HEK293 (cell line): ENCODE measurements around the gene NEGR1.

ENCODE experiments used
- CTCF ChIA-PET: fragments of 350-600 bp; formaldehyde crosslinking; extraction: SDS; loops from one replicate; lab custom pipeline; 2021; ENCODE audit warnings: antibody characterized with exemption; lab: Yijun Ruan, JAX
- POLR2A ChIA-PET: fragments of 300-600 bp; formaldehyde crosslinking; extraction: SDS; loops from one replicate; lab custom pipeline; 2020; ENCODE audit warnings: antibody characterized with exemption, inconsistent platforms; lab: Yijun Ruan, JAX
- H3K27ac ChIP-seq: fragments of 200-500 bp; sonication (Bioruptor generic); 2 replicates; pipeline ENCODE4 v1.5.1; 2014; ENCODE audit warnings: low read depth, low read length, control low read depth, inconsistent platforms; ENCODE audit errors: extremely low read depth
- H3K36me3 ChIP-seq, 2 experiments: fragments of 200-500 bp in 1 of 2; sonication (Bioruptor generic) in 1 of 2; 1 replicate in 1 of 2; 2 replicates in 1 of 2; pipeline ENCODE4 v1.5.1; 2014 to 2017; ENCODE audit warnings: inconsistent platforms in 2 of 2, low read length in 2 of 2; ENCODE audit not compliant: control insufficient read depth in 2 of 2, insufficient read depth in 1 of 2
- H3K4me1 ChIP-seq: fragments of 200-500 bp; sonication (Bioruptor generic); 2 replicates; pipeline ENCODE4 v1.5.1; 2014; ENCODE audit warnings: mild to moderate bottlenecking, low read length, inconsistent platforms; ENCODE audit not compliant: control insufficient read depth, insufficient read depth
- H3K4me3 ChIP-seq: 2 replicates; pipeline ENCODE4 v1.5.1; 2011; ENCODE audit warnings: low read depth, mild to moderate bottlenecking, control low read depth, low read length, moderate library complexity
- H3K9me3 ChIP-seq: fragments of 200-500 bp; sonication (Bioruptor generic); 2 replicates; pipeline ENCODE4 v1.5.1; 2014; ENCODE audit warnings: low read depth, low read length, inconsistent platforms; ENCODE audit not compliant: control insufficient read depth, insufficient read depth
- BCL6B ChIP-seq: fragments of 450-650 bp; formaldehyde crosslinking; IDR thresholded peaks from 2 replicates; pipeline ENCODE4 v1.5.1; 2017; ENCODE audit warnings: missing biosample characterization, missing genetic modification characterization
- EGR2 ChIP-seq: fragments of 450-650 bp; formaldehyde crosslinking; IDR thresholded peaks from 2 replicates; pipeline ENCODE4 v1.5.1; 2016; ENCODE audit warnings: low read depth, missing biosample characterization, missing genetic modification characterization
- HOXA7 ChIP-seq: sonication (generic); formaldehyde crosslinking; IDR thresholded peaks from 2 replicates; pipeline ENCODE4 v1.8.1; 2022; ENCODE audit warnings: missing genetic modification reagents, borderline replicate concordance
- HOXD13 ChIP-seq: sonication (generic); formaldehyde crosslinking; IDR thresholded peaks from 2 replicates; pipeline ENCODE4 v1.8.0; 2022; ENCODE audit warnings: missing genetic modification reagents, borderline replicate concordance
- KLF10 ChIP-seq: fragments of 450-650 bp; IDR thresholded peaks from 2 replicates; pipeline ENCODE4 v1.5.1; 2018; ENCODE audit warnings: missing biosample characterization, mild to moderate bottlenecking, missing genetic modification characterization
- MYNN ChIP-seq: fragments of 450-650 bp; formaldehyde crosslinking; IDR thresholded peaks from 2 replicates; pipeline ENCODE4 v1.5.1; 2016; ENCODE audit warnings: missing biosample characterization, missing genetic modification characterization, borderline replicate concordance
- MZF1 ChIP-seq: fragments of 450-650 bp; formaldehyde crosslinking; IDR thresholded peaks from 2 replicates; pipeline ENCODE4 v1.5.1; 2017; ENCODE audit warnings: missing biosample characterization, missing genetic modification characterization, borderline replicate concordance
- SCRT2 ChIP-seq: fragments of 450-650 bp; formaldehyde crosslinking; IDR thresholded peaks from 2 replicates; pipeline ENCODE4 v1.5.1; 2016; ENCODE audit warnings: missing biosample characterization, missing genetic modification characterization
- SETDB1 ChIP-seq: IDR thresholded peaks from one replicate; pipeline ENCODE4 v1.6.1; 2017; ENCODE audit warnings: mild to moderate bottlenecking, low read length, moderate library complexity, mixed read lengths; ENCODE audit not compliant: insufficient read length
- YY2 ChIP-seq: fragments of 450-650 bp; formaldehyde crosslinking; IDR thresholded peaks from 2 replicates; pipeline ENCODE4 v1.5.1; 2016; ENCODE audit warnings: missing biosample characterization, missing genetic modification characterization
- ZBTB11 ChIP-seq: fragments of 450-650 bp; formaldehyde crosslinking; conservative IDR thresholded peaks from 2 replicates; pipeline ENCODE4 v1.5.1; 2016; ENCODE audit warnings: low read depth, missing biosample characterization, missing genetic modification characterization
- ZBTB44 ChIP-seq: fragments of 450-650 bp; IDR thresholded peaks from 2 replicates; pipeline ENCODE4 v1.5.1; 2018; ENCODE audit warnings: missing biosample characterization, mild to moderate bottlenecking, missing genetic modification characterization
- ZFP41 ChIP-seq: fragments of 450-650 bp; formaldehyde crosslinking; IDR thresholded peaks from 2 replicates; pipeline ENCODE4 v1.5.1; 2016; ENCODE audit warnings: missing biosample characterization, missing genetic modification characterization, borderline replicate concordance
- ZNF10 ChIP-seq: fragments of 450-650 bp; formaldehyde crosslinking; IDR thresholded peaks from 2 replicates; pipeline ENCODE4 v1.5.1; 2017; ENCODE audit warnings: missing biosample characterization, missing genetic modification characterization
- ZNF112 ChIP-seq: fragments of 450-650 bp; formaldehyde crosslinking; IDR thresholded peaks from 2 replicates; pipeline ENCODE4 v1.5.0; 2017; ENCODE audit warnings: missing biosample characterization, missing genetic modification characterization
- ZNF132 ChIP-seq: fragments of 450-650 bp; formaldehyde crosslinking; IDR thresholded peaks from 2 replicates; pipeline ENCODE4 v1.5.1; 2017; ENCODE audit warnings: missing biosample characterization, missing genetic modification characterization, borderline replicate concordance
- ZNF133 ChIP-seq: fragments of 450-650 bp; formaldehyde crosslinking; IDR thresholded peaks from 2 replicates; pipeline ENCODE4 v1.5.1; 2016; ENCODE audit warnings: missing biosample characterization, missing genetic modification characterization
- ZNF19 ChIP-seq: fragments of 450-650 bp; formaldehyde crosslinking; IDR thresholded peaks from 2 replicates; pipeline ENCODE4; 2016; ENCODE audit warnings: missing biosample characterization, missing genetic modification characterization, low read depth
- ZNF23 ChIP-seq: fragments of 450-650 bp; formaldehyde crosslinking; IDR thresholded peaks from 2 replicates; pipeline ENCODE4 v1.5.1; 2016; ENCODE audit warnings: missing biosample characterization, missing genetic modification characterization, borderline replicate concordance
- ZNF266 ChIP-seq: fragments of 450-650 bp; formaldehyde crosslinking; IDR thresholded peaks from 2 replicates; pipeline ENCODE4 v1.5.1; 2016; ENCODE audit warnings: missing biosample characterization, missing genetic modification characterization, low read depth
- ZNF302 ChIP-seq: fragments of 450-650 bp; formaldehyde crosslinking; IDR thresholded peaks from 2 replicates; pipeline ENCODE4 v1.5.1; 2016; ENCODE audit warnings: missing biosample characterization, missing genetic modification characterization, low read depth
- ZNF341 ChIP-seq: fragments of 450-650 bp; formaldehyde crosslinking; IDR thresholded peaks from 2 replicates; pipeline ENCODE4; 2016; ENCODE audit warnings: low read depth, missing biosample characterization, missing genetic modification characterization
- ZNF391 ChIP-seq: fragments of 450-650 bp; formaldehyde crosslinking; IDR thresholded peaks from 2 replicates; pipeline ENCODE4 v1.5.1; 2016; ENCODE audit warnings: low read depth, missing biosample characterization, missing genetic modification characterization, borderline replicate concordance
- ZNF394 ChIP-seq: fragments of 450-650 bp; formaldehyde crosslinking; IDR thresholded peaks from 2 replicates; pipeline ENCODE4 v1.5.1; 2016; ENCODE audit warnings: missing biosample characterization, missing genetic modification characterization, mild to moderate bottlenecking, moderate library complexity, borderline replicate concordance
- ZNF48 ChIP-seq: fragments of 450-650 bp; formaldehyde crosslinking; IDR thresholded peaks from 2 replicates; pipeline ENCODE4 v1.5.1; 2016; ENCODE audit warnings: missing biosample characterization, missing genetic modification characterization
- ZNF501 ChIP-seq: fragments of 450-650 bp; formaldehyde crosslinking; IDR thresholded peaks from 2 replicates; pipeline ENCODE4 v1.5.1; 2016; ENCODE audit warnings: missing biosample characterization, missing genetic modification characterization
- ZNF521 ChIP-seq: fragments of 450-650 bp; formaldehyde crosslinking; IDR thresholded peaks from 2 replicates; pipeline ENCODE4 v1.5.1; 2017; ENCODE audit warnings: missing biosample characterization, mild to moderate bottlenecking, missing genetic modification characterization
- ZNF560 ChIP-seq: fragments of 450-650 bp; formaldehyde crosslinking; IDR thresholded peaks from 2 replicates; pipeline ENCODE4 v1.5.1; 2017; ENCODE audit warnings: missing biosample characterization, missing genetic modification characterization, borderline replicate concordance
- ZNF639 ChIP-seq: fragments of 450-650 bp; formaldehyde crosslinking; IDR thresholded peaks from 2 replicates; pipeline ENCODE4 v1.5.1; 2016; ENCODE audit warnings: missing biosample characterization, missing genetic modification characterization
- ZNF707 ChIP-seq: fragments of 450-650 bp; formaldehyde crosslinking; IDR thresholded peaks from 2 replicates; pipeline ENCODE4 v1.5.1; 2016; ENCODE audit warnings: missing biosample characterization, missing genetic modification characterization
- ZNF791 ChIP-seq: fragments of 450-650 bp; formaldehyde crosslinking; IDR thresholded peaks from 2 replicates; pipeline ENCODE4 v1.5.1; 2016; ENCODE audit warnings: missing biosample characterization, missing genetic modification characterization

The NEGR1 gene

GRCh38 chr1:72075425-72075824 lies 206.9 kb downstream of the NEGR1 start:
- ChIA-PET POLR2A (no interaction called here), CTCF (interaction anchor here (1.2 kb wide), 1 partner anchor 37 kb away, joined by 3 read pairs; no protein-coding TSS in a partner anchor)
- no peak for TF ChIP-seq MZF1
- TF ChIP-seq HOXA7 (CRISPR knock-in tag), result no peak
- TF ChIP-seq ZNF23 (tag by site-specific recombination), result no peak
- no peak for TF ChIP-seq ZNF266
- no peak for TF ChIP-seq ZNF707 (tag by site-specific recombination)
- TF ChIP-seq ZNF560 (tag by site-specific recombination), result no peak
- no peak for TF ChIP-seq BCL6B (tag by site-specific recombination)
- TF ChIP-seq ZNF791 (tag by site-specific recombination), result no peak
- TF ChIP-seq ZNF391, result no peak
- no peak for TF ChIP-seq ZNF48 (tag by site-specific recombination)
- TF ChIP-seq SETDB1, result no peak
- TF ChIP-seq ZNF112 (tag by site-specific recombination), result no peak
- no peak for TF ChIP-seq KLF10
- no peak for TF ChIP-seq ZBTB44 (tag by site-specific recombination)
- TF ChIP-seq ZNF639 (tag by site-specific recombination), result no peak
- H3K36me3 ChIP-seq, result no peaks in the 10 kb centered on the region
- H3K4me1 ChIP-seq, result no peaks in the 10 kb centered on the region
- H3K4me3 ChIP-seq, result no peak overlapping the region
- H3K27ac ChIP-seq, result no peak overlapping the region
- H3K9me3 ChIP-seq, result no peaks in the 10 kb centered on the region

- no peaks in the 10 kb centered on the region for H3K4me1 ChIP-seq
- no peaks in the 10 kb centered on the region for H3K9me3 ChIP-seq
- H3K4me3 ChIP-seq, result no peak overlapping the region
- POLR2A ChIA-PET, result no interaction called here
- H3K36me3 ChIP-seq, result no peaks in the 10 kb centered on the region
- CTCF ChIA-PET, result interaction anchor here (1.8 kb wide), 1 partner anchor 28 kb away, joined by 4 read pairs; no protein-coding TSS in a partner anchor
- no peak overlapping the region for H3K27ac ChIP-seq
- no peak for TF ChIP-seq ZNF560 (tag by site-specific recombination)
- no peak for TF ChIP-seq ZNF133 (tag by site-specific recombination)
- no peak for TF ChIP-seq ZNF341 (tag by site-specific recombination)
- no peak for TF ChIP-seq YY2 (tag by site-specific recombination)
- TF ChIP-seq ZBTB11, result no peak
- TF ChIP-seq HOXD13, result no peak
- no peak for TF ChIP-seq ZNF521 (tag by site-specific recombination)
- no peak for TF ChIP-seq ZFP41 (tag by site-specific recombination)
- TF ChIP-seq ZNF394, result no peak
- no peak for TF ChIP-seq ZNF132 (tag by site-specific recombination)
- no peak for TF ChIP-seq ZNF302 (tag by site-specific recombination)
- TF ChIP-seq MYNN, result no peak
- TF ChIP-seq EGR2 (tag by site-specific recombination), result no peak
- TF ChIP-seq ZNF19 (tag by site-specific recombination), result no peak
- no peak for TF ChIP-seq SCRT2 (tag by site-specific recombination)
- TF ChIP-seq ZNF501, result no peak
- TF ChIP-seq ZNF10 (tag by site-specific recombination), result no peak
Observed at GRCh38 chr1:72066431-72066830, 215.9 kb downstream of the NEGR1 start.
